Loucy (cell line): Measurements from ENCODE around the gene ENTR1.

Source experiments
- H2AFZ ChIP-seq: fragments of 200-600 bp; sonication (generic); 2 replicates; pipeline ENCODE4 v1.6.0; 2016; ENCODE audit warnings: antibody characterized with exemption, mild to moderate bottlenecking, low read length, moderate library complexity
- H3F3A ChIP-seq: fragments of 200-600 bp; 2 replicates; pipeline ENCODE4 v1.6.0; 2016; ENCODE audit warnings: antibody characterized with exemption, low read depth, mild to moderate bottlenecking
- H3K27me3 ChIP-seq: fragments of 200-600 bp; sonication (generic); 2 replicates; pipeline ENCODE4 v1.6.1; 2014; ENCODE audit warnings: low read length, mild to moderate bottlenecking; ENCODE audit not compliant: insufficient read depth, poor library complexity, severe bottlenecking
- H3K36me3 ChIP-seq: fragments of 200-600 bp; sonication (generic); 2 replicates; pipeline ENCODE4 v1.6.1; 2016; ENCODE audit warnings: low read length; ENCODE audit not compliant: insufficient read depth
- H3K4me1 ChIP-seq: fragments of 200-600 bp; sonication (generic); 2 replicates; pipeline ENCODE4 v1.5.1; 2014; ENCODE audit warnings: low read length, mild to moderate bottlenecking; ENCODE audit not compliant: insufficient read depth, poor library complexity, severe bottlenecking
- H3K4me2 ChIP-seq: fragments of 200-600 bp; sonication (generic); 2 replicates; pipeline ENCODE4 v1.6.0; 2014; ENCODE audit warnings: antibody characterized with exemption, low read length, low read depth, mild to moderate bottlenecking; ENCODE audit not compliant: poor library complexity, severe bottlenecking
- H3K4me3 ChIP-seq: fragments of 200-600 bp; sonication (generic); 2 replicates; pipeline ENCODE4 v1.5.1; 2014; ENCODE audit warnings: low read length, mild to moderate bottlenecking, mixed read lengths; ENCODE audit not compliant: poor library complexity, severe bottlenecking
- H3K79me2 ChIP-seq: fragments of 200-600 bp; sonication (generic); 2 replicates; pipeline ENCODE4 v1.6.1; 2014; ENCODE audit warnings: low read length; ENCODE audit not compliant: insufficient read depth
- H3K9ac ChIP-seq: fragments of 200-600 bp; sonication (generic); 2 replicates; pipeline ENCODE4 v1.6.0; 2014; ENCODE audit warnings: mild to moderate bottlenecking, low read depth, low read length, moderate library complexity; ENCODE audit not compliant: poor library complexity, severe bottlenecking
- H3K9me2 ChIP-seq: fragments of 200-600 bp; sonication (generic); replicated peaks from 2 replicates; pipeline ENCODE4 v1.6.1; 2016; ENCODE audit warnings: low read depth, low read length, mixed read lengths
- H3K9me3 ChIP-seq: fragments of 200-600 bp; sonication (generic); 2 replicates; pipeline ENCODE4 v1.6.1; 2014; ENCODE audit warnings: mild to moderate bottlenecking, antibody characterized with exemption, low read length, low read depth; ENCODE audit not compliant: insufficient read depth
- H4K20me1 ChIP-seq: fragments of 200-600 bp; sonication (generic); 2 replicates; pipeline ENCODE4 v1.6.0; 2014; ENCODE audit warnings: antibody characterized with exemption, low read length, mild to moderate bottlenecking; ENCODE audit not compliant: insufficient read depth, poor library complexity, severe bottlenecking
- CTCF ChIP-seq: fragments of 200-600 bp; sonication (generic); conservative IDR thresholded peaks from 2 replicates; pipeline ENCODE4 v1.5.1; 2014; ENCODE audit warnings: mild to moderate bottlenecking, antibody characterized with exemption, low read length
- EZH2phosphoT487 ChIP-seq: fragments of 200-600 bp; IDR thresholded peaks from 2 replicates; pipeline ENCODE4 v1.6.1; 2018; ENCODE audit warnings: antibody characterized with exemption, mild to moderate bottlenecking, moderate library complexity, borderline replicate concordance

Gene ENTR1

GRCh38 chr9:136367296-136368145 is 42.9 kb downstream of the ENTR1 start:
- TF ChIP-seq EZH2phosphoT487 (no peak), CTCF (no peak)
- no peaks in the 10 kb centered on the region for H3F3A ChIP-seq
- H3K4me3 ChIP-seq: no peak overlapping the region
- no peak overlapping the region for H2AFZ ChIP-seq
- no peaks in the 10 kb centered on the region for H3K27me3 ChIP-seq
- H3K79me2 ChIP-seq: no peaks in the 10 kb centered on the region
- no peak overlapping the region for H3K4me2 ChIP-seq
- H3K9ac ChIP-seq: no peak overlapping the region
- no peaks in the 10 kb centered on the region for H3K36me3 ChIP-seq
- H3K4me1 ChIP-seq: peaks cover 4% of the 10 kb centered on the region
- H3K9me2 ChIP-seq: no peaks in the 10 kb centered on the region
- peaks cover 5% of the 10 kb centered on the region for H4K20me1 ChIP-seq
- no peaks in the 10 kb centered on the region for H3K9me3 ChIP-seq

- no peaks in the 10 kb centered on the region for H3K9me3 ChIP-seq
- no peaks in the 10 kb centered on the region for H3K27me3 ChIP-seq
- H2AFZ ChIP-seq: no peak overlapping the region
- peaks cover 6% of the 10 kb centered on the region for H3K4me1 ChIP-seq
- peaks cover 7% of the 10 kb centered on the region for H4K20me1 ChIP-seq
- no peaks in the 10 kb centered on the region for H3K9me2 ChIP-seq
- no peak overlapping the region for H3K4me2 ChIP-seq
- no peaks in the 10 kb centered on the region for H3F3A ChIP-seq
- no peaks in the 10 kb centered on the region for H3K79me2 ChIP-seq
- H3K4me3 ChIP-seq: no peak overlapping the region
- no peak overlapping the region for H3K9ac ChIP-seq
- no peaks in the 10 kb centered on the region for H3K36me3 ChIP-seq
- TF ChIP-seq CTCF (no peak), EZH2phosphoT487 (no peak)
Observed at GRCh38 chr9:136366826-136367225, 43.6 kb downstream of the ENTR1 start.

GRCh38 chr9:136365775-136366222 is 44.6 kb downstream of the ENTR1 start:
- Histone ChIP-seq H3K36me3 (no peaks in the 10 kb centered on the region), H3K9ac (no peak overlapping the region), H3F3A (no peaks in the 10 kb centered on the region), H3K9me2 (no peaks in the 10 kb centered on the region), H4K20me1 (peaks cover 7% of the 10 kb centered on the region), H3K4me1 (peaks cover 6% of the 10 kb centered on the region), H3K4me3 (no peak overlapping the region), H3K79me2 (no peaks in the 10 kb centered on the region), H2AFZ (no peak overlapping the region), H3K9me3 (no peaks in the 10 kb centered on the region), H3K4me2 (no peak overlapping the region), H3K27me3 (no peaks in the 10 kb centered on the region)
- TF ChIP-seq EZH2phosphoT487 (no peak), CTCF (no peak)
